Suppressor macrophage (primary cell): ENCODE measurements around the gene ZNF580.

Source experiments
- DNase-seq, 4 experiments: peaks; one replicate each; pipeline ENCODE4 v3.0.0-alpha.2; 2020 to 2022

Gene ZNF580

GRCh38 chr19:55606471-55606787 lies 34.4 kb upstream of the ZNF580 start:
- DNase-seq, result no peak

DNA sequence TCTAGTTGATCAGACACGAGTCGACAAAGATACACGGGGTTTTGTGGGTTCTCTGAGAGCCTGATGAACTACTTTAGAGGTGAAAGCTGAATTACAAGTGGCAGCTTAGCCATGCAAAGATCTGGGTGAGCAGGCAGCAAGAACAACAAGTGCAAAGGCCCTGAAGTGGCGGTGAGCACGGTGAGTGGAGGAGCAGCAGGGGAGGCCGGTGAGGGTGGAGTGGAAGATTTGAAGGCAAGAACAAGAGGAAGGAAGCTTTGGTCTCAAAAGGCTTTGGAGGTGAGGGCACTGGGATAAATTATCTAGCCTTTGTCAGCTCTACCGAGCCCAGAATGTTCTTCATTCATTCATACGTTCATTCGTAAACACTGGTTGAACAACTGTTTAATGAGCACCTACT lies 34.0 kb upstream of the ZNF580 start:
- no peak for DNase-seq

DNA sequence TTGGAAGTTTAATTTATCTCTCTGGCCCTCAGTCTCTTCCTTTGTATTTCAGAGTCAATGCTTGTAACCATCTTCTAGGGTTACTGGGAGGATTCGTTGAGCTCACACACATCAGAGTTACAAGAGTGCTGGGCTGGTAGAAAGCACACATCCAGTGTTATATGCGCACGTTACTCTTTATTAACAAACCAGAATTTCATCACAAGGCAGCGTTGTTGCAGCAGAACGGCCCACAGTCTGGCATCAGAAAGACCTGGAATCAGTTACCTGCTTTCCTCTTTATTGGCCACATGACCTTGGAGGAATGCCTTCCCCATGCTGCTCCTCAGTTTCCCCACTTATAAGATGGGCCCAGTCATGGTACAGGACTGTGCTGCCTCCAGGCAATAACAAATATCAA lies 31.5 kb upstream of the ZNF580 start:
- no peak for DNase-seq

- no peak for DNase-seq
These were observed 29.4 kb upstream of the ZNF580 start for GRCh38 chr19:55611300-55611982.

- DNase-seq, result peak in 1 of 4 experiments; percentile 39
These were observed 28.7 kb upstream of the ZNF580 start for GRCh38 chr19:55611983-55612645.

DNA sequence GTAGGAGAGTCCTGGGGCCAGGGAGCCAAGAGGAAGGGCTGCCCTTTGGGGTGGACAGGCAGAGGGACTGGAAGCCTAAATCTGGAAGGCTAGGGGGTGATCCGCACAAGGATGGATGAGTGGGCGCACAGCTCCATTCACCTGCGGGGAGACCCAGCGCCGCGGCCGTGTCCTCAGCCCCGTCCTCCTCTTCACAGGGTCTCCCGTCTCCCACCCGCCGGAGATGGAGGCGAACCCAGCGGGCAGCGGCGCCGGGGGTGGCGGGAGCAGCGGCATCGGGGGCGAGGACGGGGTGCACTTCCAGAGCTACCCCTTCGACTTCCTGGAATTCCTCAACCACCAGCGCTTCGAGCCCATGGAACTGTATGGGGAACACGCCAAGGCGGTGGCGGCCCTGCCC lies 27.4 kb upstream of the ZNF580 start:
- DNase-seq, result no peak

GRCh38 chr19:55613930-55614710 lies 26.7 kb upstream of the ZNF580 start:
- DNase-seq, result no peak

DNA sequence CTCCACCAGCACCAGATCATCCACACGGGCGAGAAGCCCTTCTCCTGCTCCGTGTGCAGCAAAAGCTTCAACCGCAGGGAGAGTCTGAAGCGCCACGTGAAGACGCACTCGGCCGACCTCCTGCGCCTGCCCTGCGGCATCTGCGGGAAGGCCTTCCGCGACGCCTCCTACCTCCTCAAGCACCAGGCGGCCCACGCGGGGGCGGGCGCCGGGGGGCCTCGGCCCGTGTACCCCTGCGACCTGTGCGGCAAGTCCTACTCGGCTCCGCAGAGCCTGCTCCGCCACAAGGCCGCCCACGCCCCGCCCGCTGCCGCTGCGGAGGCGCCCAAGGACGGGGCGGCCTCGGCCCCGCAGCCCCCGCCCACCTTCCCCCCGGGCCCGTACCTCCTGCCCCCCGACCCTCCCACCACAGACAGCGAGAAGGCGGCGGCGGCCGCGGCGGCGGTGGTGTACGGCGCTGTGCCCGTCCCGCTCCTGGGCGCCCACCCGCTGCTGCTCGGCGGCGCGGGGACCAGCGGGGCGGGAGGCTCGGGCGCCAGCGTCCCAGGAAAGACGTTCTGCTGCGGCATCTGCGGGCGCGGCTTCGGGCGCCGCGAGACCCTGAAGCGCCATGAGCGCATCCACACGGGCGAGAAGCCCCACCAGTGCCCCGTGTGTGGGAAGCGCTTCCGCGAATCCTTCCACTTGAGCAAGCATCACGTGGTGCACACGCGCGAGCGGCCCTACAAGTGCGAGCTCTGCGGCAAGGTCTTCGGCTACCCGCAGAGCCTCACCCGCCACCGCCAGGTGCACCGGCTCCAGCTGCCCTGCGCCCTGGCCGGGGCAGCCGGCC lies 25.9 kb upstream of the ZNF580 start:
- no peak for DNase-seq

DNA sequence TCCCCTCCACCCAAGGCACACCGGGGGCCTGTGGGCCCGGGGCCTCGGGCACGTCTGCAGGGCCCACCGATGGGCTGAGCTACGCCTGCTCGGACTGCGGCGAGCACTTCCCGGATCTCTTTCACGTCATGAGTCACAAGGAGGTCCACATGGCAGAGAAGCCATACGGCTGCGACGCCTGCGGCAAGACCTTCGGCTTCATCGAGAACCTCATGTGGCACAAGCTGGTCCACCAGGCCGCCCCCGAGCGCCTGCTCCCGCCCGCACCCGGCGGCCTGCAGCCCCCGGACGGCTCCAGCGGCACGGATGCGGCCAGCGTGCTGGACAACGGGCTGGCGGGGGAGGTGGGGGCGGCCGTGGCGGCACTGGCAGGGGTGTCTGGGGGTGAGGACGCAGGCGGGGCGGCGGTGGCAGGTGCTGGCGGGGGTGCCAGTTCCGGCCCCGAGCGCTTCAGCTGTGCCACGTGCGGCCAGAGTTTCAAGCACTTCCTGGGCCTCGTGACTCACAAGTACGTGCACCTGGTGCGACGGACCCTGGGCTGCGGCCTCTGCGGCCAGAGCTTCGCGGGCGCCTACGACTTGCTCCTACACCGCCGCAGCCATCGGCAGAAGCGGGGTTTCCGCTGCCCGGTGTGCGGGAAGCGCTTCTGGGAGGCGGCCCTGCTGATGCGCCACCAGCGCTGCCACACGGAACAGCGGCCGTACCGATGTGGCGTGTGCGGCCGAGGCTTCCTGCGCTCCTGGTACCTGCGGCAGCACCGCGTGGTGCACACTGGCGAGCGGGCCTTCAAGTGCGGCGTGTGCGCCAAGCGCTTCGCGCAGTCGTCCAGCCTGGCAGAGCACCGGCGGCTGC lies 25.0 kb upstream of the ZNF580 start:
- DNase-seq, result no peak

- DNase-seq, result no peak
These were observed 24.4 kb upstream of the ZNF580 start for GRCh38 chr19:55616395-55616875.

- no peak for DNase-seq
These were observed 23.4 kb upstream of the ZNF580 start for GRCh38 chr19:55617426-55617825.

DNA sequence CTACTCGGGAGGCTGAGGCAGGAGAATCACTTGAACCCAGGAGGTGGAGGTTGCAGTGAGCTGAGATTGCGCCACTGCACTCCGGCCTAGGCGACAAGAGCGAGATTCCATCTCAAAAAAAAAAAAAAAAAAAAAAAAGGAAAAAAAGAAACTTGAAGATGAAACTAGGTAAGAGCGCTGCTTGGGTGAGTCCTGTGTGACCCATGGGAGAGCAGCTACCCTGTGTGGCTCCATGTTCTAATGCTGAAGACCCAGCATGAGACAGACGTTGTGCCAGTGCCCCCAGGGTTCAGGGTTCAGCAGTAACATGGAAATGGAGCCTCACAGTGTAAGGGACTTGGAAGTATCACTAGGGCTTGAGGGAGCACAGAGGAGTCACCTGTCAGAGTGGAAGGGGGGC lies 22.4 kb upstream of the ZNF580 start:
- no peak for DNase-seq

DNA sequence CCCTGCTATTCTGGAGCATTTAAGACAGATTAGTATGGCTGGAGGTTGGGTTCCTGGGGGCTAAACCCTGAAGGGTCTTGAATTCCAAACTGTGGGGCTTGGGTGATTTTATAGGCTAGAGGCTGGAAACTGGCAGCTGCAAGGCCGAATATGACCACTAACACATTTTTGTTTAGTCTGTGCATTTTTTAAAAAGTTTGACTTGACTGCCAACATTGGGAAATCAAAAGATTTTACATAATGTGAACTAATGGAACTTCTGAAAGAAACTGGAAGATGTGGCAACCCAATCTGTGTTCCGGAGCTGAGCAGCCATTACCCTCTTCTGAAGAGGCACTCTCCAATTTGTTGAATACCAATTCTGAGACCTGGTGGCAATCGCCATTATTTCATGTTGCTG lies 21.5 kb upstream of the ZNF580 start:
- peak in 2 of 4 experiments; percentile 45 to 47 for DNase-seq

GRCh38 chr19:55620410-55621204 lies 20.2 kb upstream of the ZNF580 start:
- DNase-seq, result peak; percentile 38 to 66 (median 62)

DNA sequence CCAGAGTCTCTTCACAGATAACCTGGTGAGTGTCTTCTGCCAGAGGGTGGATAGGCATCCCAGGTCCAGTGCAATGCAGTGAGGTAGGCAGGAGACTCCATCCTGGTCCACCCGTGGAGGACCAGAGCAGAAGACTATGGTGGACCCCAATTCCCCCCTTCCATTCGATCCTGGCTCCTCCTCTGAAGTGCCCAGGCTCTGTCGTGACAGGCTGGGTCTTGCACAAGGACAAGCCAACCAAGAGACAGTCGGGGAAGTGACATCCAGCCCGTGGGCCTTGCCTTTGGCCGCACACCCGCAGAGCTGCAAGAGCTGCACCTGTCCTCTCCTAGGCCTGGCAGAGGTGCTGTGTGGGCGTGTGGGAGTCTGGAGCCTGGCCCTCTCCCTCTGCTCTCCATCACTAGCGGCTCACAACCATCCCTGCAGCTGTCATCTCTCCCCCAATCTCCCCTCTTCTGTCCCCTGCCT lies 19.6 kb upstream of the ZNF580 start:
- no peak for DNase-seq

DNA sequence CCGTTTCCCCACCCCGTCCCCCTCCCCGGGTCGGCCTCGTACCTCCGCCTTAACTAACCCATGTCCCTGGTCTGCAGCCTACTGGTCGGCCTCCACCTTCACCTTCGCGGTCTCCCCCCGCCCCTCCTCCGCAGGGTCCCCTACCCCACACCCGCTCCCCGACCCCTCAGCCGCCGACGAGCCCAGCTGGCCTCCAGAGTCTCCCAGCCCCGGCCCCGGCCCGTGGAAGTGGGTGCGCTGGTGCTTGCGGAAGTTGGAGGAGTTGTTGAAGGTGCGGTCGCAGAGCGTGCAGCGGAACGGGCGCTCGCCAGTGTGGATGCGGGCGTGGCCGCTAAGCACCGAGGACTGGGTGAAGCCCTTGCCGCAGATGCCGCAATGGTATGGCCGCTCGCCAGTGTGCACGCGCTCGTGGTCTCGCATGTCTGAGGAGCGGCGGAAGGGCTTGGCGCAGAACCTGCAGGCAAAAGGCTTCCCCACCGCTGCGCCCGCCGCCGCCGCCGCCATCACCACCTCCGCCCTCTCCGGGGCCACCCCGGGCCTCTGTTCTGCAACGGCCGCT lies 19.1 kb upstream of the ZNF580 start:
- DNase-seq, result no peak

DNA sequence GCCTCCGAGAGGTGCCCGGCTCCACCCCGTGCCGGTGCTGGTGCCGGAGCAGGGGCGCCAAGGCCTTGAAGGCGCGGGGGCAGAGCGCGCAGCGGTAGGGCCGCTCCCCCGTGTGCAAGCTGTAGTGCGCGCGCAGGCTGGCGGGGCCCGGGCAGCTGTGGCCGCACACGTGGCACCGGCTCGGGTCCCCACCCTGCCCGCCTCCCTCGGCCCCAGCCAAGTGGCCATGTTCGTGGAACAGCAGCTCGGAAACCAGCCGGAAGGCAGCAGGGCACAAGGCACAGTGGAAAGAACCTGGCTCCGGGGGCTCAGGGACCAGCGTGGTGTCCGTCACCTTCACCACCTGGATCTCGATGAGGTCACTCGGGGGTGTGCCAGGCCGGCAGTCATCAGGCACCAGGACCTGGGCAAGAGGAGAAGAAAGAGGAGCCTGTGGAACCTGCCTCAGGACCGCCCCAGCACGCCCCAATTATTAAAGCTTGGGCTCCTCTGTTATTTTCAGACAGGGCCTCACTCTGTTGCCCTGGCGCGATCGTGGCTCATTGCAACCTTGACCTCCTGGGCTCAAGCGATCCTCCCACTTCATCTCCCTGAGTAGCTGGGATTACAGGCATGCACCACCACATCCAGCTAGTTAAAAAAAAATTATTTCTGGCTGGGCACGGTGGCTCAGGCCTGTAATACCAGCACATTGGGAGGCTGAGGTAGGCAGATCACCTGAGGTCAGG lies 18.4 kb upstream of the ZNF580 start:
- DNase-seq, result no peak

- no peak for DNase-seq
These were observed 17.7 kb upstream of the ZNF580 start for GRCh38 chr19:55623130-55623529.

DNA sequence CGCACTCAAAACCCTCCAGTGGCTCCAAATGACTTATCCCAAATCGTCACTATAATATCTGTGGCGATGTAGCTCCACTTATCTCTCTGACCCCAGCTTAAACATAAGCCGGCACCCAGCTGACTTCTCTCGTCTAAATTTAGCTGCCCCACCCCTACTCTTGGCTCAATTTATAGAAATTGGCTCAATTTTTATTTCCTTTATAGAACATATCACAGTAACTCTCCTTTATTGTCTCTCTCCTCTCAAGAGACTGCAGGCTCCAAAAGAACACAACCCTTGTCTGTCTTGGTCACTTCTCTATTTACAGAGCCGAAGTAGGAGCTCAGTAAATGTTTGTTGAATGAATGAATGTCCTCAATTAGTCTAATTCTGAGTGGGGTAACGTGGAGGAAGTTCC lies 17.2 kb upstream of the ZNF580 start:
- no peak for DNase-seq
